ENCODE results near the gene KCMF1.

DNA sequence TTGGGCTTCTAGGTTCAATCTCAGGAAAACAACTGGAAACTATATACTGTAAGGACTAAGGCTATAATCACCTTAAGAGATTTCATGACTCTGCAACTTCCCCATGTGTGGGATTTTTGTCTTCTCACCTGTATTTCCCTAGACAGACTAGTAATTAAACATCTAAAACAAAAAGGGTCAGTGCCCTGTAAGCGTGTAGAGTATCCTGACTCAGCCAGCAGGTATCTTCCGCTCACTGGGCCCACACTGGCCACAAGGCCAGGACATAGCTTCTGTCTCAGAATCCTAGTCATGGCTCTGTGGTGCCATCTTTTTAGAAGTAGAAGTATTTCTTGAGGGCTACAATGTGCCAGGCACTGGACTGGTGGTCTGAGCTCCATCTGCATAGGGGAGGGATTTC, 28.8 kb upstream of the KCMF1 start:
- TF ChIP-seq POLR2AphosphoS5 (IDR thresholded peaks at IDR 0.05; ENCODE audit: borderline replicate concordance, low read depth, low read length) (no peak), EZH2 (IDR thresholded peaks at IDR 0.05) (no peak)

All from SK-N-MC (cell line).